GM12878 (cell line): Measurements from ENCODE around the gene MCC.

Experiments used
- ASH2L ChIP-seq: fragments of 300-600, 200-600 bp; sonication (generic); IDR thresholded peaks from 2 replicates; pipeline ENCODE4 v1.6.1; 2017; ENCODE audit warnings: low read depth, mild to moderate bottlenecking, borderline replicate concordance
- GABPA ChIP-seq: IDR thresholded peaks from 2 replicates; pipeline ENCODE4 v1.6.1; 2014; ENCODE audit warnings: antibody characterized with exemption, low read depth, mild to moderate bottlenecking, inconsistent platforms
- MTA3 ChIP-seq: IDR thresholded peaks from 2 replicates; pipeline ENCODE4 v1.6.1; 2012; ENCODE audit warnings: low read length, inconsistent platforms, borderline replicate concordance

DNA sequence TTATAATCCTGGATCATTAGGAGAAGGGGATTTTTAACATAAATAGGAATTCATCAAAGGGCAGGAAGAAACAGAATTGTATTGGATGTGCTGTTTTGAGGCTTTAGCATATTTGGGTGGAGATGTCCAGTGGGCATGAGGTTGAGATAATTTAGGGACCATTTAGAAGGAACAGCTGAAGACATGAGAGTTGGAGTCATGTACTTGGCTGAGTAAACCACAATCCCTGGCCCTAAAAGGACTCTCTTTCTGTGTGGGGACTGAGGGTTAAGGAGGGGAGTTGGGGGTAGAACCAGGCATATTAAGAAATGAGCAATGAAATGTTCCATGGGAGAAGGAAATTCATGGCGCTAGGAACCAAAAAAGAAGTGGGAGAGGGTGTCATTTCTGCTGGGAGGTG lies 450.1 kb downstream of the MCC start:
- no peak for TF ChIP-seq GABPA
- TF ChIP-seq MTA3 = no peak
- TF ChIP-seq ASH2L = no peak
